ENCODE data around the gene IGFL4. TPM values are rescaled to one million over a fixed set of nuclear protein-coding genes. Genes with fewer than 3 reads are reported as not detected.

Gene IGFL4
- total RNA-seq, 1 donor from 2014 or later, result not detected

DNA sequence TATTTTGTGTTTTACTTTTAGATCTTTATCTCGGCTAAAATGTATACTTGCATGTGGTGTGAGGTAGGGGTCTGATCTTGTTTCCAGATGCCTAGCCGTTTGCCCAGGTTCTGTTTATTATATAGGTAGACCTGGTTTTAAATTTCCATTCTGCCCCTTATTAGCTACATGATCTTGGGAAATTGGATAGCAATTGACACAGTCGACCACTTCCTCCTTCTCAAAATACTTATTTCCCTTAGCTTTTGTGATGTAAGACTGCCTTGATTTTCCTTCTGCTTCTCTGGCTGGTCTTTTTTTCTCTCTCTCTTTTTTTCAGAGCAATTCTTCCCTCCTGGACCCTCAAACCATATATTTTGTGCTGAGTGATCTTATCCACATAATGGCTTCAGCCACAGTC, 15.0 kb downstream of the IGFL4 start:
- DNase-seq, result no peak
- ATAC-seq (ENCODE audit: poor library complexity), result no peak
- intact Hi-C loops (cut with DNase I), result loop anchor here (10.0 kb wide), 1 partner anchor 169 kb away; no protein-coding TSS in a partner anchor

GRCh38 chr19:46023311-46023779, 17.5 kb downstream of the IGFL4 start:
- ATAC-seq (ENCODE audit: poor library complexity), result no peak
- intact Hi-C loops (cut with DNase I), result loop anchor here (10.0 kb wide), 1 partner anchor 171 kb away; no protein-coding TSS in a partner anchor

GRCh38 chr19:46022431-46023310, 18.1 kb downstream of the IGFL4 start, which contains the start of gene PGLYRP1:
Gene PGLYRP1 (minus strand): TSS chr19:46023053. CDS start chr19:46023021, 32 bp downstream.
- intact Hi-C loops (cut with DNase I), result loop anchor here (10.0 kb wide), 1 partner anchor 172 kb away; no protein-coding TSS in a partner anchor
- DNase-seq, result no peak
- ATAC-seq (ENCODE audit: poor library complexity), result no peak

More at GRCh38 chr19:46023311-46023779, 17.5 kb downstream of the IGFL4 start:
- no peak for DNase-seq

GRCh38 chr19:46022061-46022430, 18.8 kb downstream of the IGFL4 start:
- DNase-seq (no peak), ATAC-seq (ENCODE audit: poor library complexity) (no peak)

DNA sequence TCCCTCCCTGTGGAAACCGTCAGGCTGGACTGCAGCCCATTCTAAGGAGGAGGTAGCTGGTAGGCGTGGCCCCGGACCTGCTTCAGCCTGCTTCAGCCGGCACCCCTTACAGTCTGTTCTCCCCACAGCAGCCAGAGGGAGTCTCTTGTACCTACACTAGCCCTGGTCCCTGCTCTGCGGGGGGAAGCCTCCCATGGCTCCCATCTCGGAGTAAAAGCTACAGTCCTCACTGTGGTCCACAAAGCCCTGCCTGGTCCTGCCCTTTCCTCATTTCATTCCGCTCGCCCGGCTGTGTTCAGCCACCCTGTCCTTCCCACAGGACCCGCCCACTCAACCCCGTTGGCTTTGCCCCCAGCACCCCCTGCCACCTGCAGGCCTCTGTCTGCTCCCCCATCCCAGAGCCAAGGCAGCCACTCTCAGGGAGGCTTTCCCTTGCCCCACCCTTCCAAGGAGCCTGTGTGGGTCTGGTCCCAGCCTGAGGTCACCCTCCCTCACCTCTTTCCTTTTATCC, 19.2 kb downstream of the IGFL4 start:
- ATAC-seq (ENCODE audit: poor library complexity) (no peak), DNase-seq (no peak)

More at GRCh38 chr19:46022061-46022430, 18.8 kb downstream of the IGFL4 start:
- intact Hi-C loops (cut with DNase I), result loop anchor here (10.0 kb wide), 1 partner anchor 173 kb away; no protein-coding TSS in a partner anchor

GRCh38 chr19:46020819-46021125, 20.0 kb downstream of the IGFL4 start:
- intact Hi-C loops (cut with DNase I), result loop anchor here (10.0 kb wide), 1 partner anchor 174 kb away; no protein-coding TSS in a partner anchor
- DNase-seq (no peak), ATAC-seq (ENCODE audit: poor library complexity) (no peak)

More for the DNA sequence above, 19.2 kb downstream of the IGFL4 start:
- intact Hi-C loops (cut with DNase I), result loop anchor here (10.0 kb wide), 1 partner anchor 173 kb away; no protein-coding TSS in a partner anchor

GRCh38 chr19:46019270-46019669, 21.5 kb downstream of the IGFL4 start:
- ATAC-seq (ENCODE audit: poor library complexity) (no peak), DNase-seq (no peak)
- intact Hi-C loops (cut with DNase I), result no loop called here

GRCh38 chr19:46018729-46019251, 22.0 kb downstream of the IGFL4 start:
- DNase-seq (no peak), ATAC-seq (ENCODE audit: poor library complexity) (no peak)
- intact Hi-C loops (cut with DNase I), result no loop called here

DNA sequence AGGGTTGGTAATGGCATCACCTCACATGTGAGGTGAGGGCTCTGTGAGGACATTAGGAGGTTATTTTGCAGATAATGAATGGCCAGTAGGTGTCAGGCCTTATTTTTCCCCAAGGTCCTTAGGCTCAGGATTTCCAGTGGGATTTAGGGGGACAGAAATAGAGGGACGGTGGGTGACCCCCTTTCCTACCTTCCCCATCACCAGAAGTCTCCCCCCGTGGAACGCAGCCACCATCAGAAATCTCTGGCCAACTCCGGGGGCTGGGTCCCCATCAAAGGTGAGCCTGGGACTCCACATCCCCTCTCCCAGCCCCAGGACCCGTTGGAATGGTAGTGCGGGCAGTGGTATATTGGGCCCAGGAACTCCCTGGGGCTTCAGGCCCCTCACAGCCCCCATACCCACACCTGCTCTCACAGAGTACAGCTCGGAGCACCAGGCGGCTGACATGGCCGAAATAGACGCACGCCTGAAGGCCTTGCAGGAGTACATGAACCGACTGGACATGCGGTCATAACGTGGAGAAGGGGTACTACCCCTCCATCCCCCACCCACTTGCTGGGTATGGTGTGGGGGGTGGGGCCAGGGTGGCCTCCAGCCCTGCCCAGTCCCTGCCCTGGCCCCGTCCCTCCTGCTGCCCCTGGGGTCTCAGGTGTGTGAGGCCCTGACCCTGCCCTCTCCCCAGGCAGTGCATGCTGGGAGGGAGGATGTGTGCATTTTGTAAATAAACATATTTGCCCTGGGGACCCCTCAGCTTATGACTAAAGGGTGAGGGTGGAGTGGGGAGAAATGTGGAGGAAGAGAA, 22.7 kb downstream of the IGFL4 start:
- DNase-seq, result no peak
- intact Hi-C loops (cut with DNase I), result no loop called here
- ATAC-seq (ENCODE audit: poor library complexity), result no peak

DNA sequence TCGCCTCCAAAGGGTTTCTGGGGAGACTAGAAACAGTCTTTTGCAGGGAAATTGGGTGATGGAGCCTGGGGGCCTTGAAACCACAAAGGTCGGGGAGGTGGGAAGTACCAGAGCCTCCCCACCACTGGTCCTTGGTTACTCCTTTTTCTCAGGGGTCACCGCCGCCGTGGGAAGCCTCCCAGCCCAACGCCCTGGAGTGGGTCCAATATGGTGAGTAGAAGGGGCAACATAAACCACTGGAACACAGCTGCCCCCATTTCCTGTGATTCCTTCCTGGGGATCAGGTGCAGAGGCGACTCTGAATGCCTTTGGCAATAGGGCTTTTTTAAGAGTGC, 23.7 kb downstream of the IGFL4 start:
- ATAC-seq (ENCODE audit: poor library complexity) (no peak), DNase-seq (no peak)
- intact Hi-C loops (cut with DNase I), result no loop called here

- ATAC-seq (ENCODE audit: poor library complexity), result peak; percentile 89
- intact Hi-C loops (cut with DNase I), result no loop called here
- peak; percentile 87 for DNase-seq
Observed at GRCh38 chr19:46016426-46017094, 24.2 kb downstream of the IGFL4 start.

DNA sequence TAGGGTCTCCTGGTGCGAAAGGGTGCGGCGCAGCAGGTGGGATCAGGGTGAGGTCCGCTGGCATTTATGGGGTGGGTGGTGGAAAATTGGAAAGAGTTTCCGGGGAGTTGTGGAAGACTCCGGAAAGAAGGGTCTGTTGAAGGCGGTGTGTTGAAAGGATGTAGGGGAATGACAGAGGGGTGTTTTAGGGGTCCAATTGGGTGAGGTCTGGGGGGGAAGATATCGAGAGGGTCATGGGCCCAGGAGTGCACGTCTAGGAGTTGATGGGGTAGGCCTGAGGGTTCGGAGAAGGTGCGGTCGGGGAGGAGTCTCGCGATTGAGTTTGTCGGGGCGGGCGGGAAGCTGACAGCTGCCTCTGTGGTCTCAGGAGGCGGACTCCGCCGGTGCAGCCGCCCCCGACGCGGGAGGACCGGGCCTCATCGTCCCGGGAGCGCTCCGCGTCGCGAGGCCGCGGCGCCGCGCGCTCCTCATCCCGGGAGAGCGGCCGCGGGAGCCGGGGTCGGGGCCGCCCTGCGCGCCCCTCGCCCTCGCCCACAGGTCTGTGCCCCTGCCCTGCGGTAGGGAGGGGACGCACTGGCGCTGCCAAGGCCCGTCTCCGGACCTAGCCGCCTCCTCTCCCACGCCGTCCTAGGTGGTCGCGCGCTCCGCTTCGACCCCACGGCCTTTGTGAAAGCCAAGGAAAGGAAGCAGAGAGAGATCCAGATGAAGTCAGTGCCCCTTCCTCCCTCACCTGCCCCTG, 24.9 kb downstream of the IGFL4 start:
- DNase-seq (no peak), ATAC-seq (ENCODE audit: poor library complexity) (peak; percentile 24)
- intact Hi-C loops (cut with DNase I), result no loop called here

DNA sequence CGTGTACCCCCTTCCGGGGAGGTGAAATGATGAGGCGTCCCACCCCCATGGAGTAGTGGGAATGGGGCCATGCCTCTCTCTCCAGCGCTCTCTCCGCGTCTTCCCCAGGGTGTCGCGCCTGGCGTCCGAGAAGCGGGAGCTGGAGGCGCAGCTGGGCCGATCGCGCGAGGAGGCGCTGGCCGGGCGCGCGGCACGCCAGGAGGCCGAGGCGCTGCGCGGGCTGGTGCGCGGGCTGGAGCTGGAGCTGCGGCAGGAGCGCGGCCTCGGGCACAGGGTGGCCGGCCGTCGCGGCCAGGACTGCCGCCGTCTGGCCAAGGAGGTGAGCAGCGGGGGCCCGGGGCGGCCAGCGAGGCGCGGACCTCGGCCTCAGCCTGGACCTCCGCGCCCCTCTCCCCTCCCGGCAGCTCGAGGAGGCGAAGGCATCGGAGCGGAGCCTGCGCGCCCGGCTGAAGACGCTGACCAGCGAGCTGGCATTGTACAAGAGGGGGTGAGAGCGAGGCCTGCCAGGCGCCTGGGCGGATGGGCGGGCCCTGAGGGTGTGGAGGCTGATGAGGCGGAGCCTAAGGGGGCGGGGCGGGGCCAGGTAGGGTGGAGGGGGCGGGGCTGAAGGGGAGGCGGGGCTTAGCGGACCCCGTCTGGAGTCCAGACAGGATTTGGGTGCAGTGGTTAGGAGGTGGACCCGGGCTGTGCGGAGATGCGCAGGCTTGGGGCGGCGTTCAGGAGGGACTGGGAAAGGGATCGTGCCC, 25.7 kb downstream of the IGFL4 start:
- ATAC-seq (ENCODE audit: poor library complexity), result peak; percentile 65
- DNase-seq, result peak; percentile 76
- intact Hi-C loops (cut with DNase I), result no loop called here

DNA sequence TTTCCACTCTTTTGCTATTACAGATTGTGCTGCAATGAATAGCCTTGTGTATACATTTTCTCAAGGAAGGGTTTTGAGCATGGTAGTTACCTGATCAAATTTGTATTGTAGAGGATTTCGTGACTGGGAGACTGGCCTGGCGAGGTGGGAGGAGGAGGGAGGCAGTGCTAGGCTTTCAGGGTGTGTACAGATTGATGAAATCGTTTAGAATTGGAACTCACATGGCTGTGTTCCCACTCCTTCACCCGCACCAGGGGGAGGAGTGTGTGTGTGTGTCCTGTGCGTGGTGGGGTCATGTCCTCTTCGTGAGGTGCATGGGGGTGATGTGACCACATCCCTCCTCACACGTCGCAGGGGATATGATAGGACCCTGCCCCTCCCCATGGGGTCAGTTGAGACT, 26.3 kb downstream of the IGFL4 start:
- DNase-seq (no peak), ATAC-seq (ENCODE audit: poor library complexity) (no peak)
- intact Hi-C loops (cut with DNase I), result no loop called here

DNA sequence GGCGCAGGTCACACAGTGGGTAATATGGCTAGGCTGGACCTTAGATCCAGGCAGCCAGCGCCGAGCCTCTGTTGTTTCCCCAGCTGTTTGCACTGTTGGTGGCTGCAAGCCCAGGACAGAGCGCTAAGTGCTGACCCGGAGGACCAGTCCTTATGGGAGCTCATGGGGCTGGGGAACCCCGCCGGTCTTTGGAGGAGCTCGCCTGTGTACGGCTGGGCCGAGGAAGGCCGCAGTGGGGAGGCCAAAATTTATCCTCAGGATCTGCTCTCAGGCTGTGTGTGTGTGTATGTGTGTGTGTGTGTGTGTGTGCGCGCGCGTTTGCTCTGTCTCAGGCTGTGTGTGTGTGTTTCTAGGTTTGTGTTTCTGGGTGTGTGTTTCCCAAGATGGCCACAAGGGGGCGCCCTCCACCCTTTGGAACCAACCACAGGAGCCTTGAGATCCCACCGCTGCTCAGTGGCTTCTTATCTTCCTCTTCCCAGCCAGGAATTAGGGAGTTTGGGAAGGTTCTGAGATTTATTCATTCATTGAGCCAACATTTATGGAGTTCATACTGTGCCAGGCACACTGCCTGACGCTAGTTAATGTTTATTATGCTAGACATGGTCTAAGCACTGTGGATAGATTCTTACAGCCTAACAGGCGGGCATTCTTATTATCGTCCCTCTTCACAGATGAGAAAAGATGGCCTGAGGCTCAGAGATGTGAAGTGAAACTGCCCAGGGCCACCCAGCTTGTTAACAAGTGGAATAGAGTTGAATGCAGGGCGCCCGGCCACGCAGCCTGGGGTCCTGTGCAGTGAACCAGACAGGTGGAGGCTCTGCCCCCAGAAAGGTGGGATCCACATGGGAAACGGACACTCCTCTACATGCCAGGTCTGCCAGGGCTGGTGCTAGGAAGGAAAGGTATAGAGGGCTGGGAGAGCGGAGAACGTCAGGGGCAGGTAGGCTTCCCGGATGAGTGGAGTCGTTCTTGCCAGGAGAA, 31.0 kb downstream of the IGFL4 start:
- peak; percentile 77 for DNase-seq
- intact Hi-C loops (cut with DNase I), result no loop called here

DNA sequence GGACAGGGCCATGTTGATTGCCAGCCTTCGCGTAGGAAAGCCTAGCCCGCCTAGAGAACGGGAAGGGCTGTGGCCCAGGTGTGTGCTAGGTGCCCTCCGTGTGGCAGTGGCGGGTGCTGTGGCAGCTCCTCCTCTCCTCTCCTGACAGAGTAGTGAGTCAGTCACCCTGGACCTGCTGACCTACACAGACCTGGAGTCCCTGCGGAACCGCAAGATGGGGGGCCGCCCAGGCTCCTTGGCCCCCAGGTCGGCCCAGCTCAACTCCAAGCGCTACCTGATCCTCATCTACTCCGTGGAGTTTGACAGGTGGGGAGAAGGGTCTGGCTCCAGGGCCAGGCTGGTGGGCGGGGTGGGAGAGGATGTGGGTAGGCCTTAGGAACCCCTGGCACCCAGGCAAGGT, 34.4 kb downstream of the IGFL4 start:
- no peak for DNase-seq
- no peak for ATAC-seq (ENCODE audit: poor library complexity)
- intact Hi-C loops (cut with DNase I), result no loop called here

More for the DNA sequence above, 31.0 kb downstream of the IGFL4 start:
- peak; percentile 83 for ATAC-seq (ENCODE audit: poor library complexity)

Measured in Right ventricle myocardium superior (tissue), 1 donor.